ENCODE measurements around the gene LY6G5B.

The LY6G5B gene, protein sequence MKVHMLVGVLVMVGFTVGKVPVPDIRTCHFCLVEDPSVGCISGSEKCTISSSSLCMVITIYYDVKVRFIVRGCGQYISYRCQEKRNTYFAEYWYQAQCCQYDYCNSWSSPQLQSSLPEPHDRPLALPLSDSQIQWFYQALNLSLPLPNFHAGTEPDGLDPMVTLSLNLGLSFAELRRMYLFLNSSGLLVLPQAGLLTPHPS

DNA sequence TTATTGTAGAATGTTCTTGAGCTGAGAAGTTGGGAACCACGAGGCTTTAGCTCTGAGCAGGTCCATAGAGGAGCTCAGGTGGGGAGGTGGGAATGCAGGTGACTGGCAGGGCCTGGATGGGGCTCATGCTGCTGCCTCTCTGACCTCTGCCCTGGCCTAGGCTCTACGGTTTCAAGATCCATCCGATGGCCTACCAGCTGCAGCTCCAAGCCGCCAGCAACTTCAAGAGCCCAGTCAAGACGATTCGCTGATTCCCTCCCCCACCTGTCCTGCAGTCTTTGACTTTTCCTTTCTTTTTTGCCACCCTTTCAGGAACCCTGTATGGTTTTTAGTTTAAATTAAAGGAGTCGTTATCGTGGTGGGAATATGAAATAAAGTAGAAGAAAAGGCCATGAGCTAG, at the start of gene LY6G5B:
Gene LY6G5B, plus strand, starts transcription at position 301 of the 400 bp plus-strand sequence. CDS start 975 bp downstream, outside the sequence.
- Mint-ChIP-seq H3K27ac (no peak within 1 kb of the TSS), H3K9me3 (no peaks in the 10 kb centered on the region), H3K4me1 (peaks cover 28% of the 10 kb centered on the region), H3K27me3 (no peaks in the 10 kb centered on the region), H3K36me3 (peaks cover 58% of the 10 kb centered on the region), H3K4me3 (no peak within 1 kb of the TSS)
- ATAC-seq: no peak

DNA sequence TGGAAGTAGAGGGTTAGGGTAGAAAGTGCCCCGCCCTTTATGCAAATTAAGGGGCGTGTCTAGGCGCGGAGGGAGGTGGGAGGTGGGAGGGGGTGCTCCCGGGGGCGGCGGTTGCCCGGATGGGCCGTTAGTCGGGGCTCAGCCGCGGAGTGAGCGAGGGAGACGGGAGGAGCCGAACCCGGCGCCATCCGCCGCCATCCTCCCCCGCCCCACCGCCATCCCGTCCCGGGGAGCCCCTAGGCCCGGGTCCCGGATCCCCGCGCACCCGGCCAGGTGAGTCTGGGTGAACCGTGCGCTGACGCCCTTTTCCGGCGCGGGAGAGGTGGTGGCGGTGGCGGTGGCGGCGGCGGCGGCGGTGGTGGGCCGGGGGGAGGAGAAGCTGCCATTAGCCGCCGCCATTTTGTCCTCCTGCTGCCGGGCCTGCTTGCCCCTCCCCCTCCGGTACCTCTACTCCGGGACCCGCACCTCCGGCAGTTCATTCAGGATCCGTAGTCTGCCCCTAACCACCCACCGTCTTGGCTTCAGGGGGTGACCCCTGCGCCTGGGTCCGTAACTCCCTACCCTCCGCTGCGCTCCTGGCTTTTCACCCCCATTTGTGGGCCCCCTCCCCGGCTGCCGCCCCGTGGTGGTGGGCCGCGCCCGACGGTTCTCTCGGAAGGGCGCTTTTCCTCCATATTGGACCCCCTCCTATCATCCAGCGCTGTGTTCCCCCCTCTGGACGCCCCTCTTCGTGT, 49.0 kb upstream of the LY6G5B start, which contains the start of gene PRRC2A:
Gene PRRC2A, plus strand, starts transcription at position 130 of the 734 bp plus-strand sequence. CDS start 2,075 bp downstream, outside the sequence.
- ATAC-seq: peak; percentile 58
- H3K4me1 Mint-ChIP-seq: peaks cover 29% of the 10 kb centered on the region
- no peaks in the 10 kb centered on the region for H3K27me3 Mint-ChIP-seq
- H3K36me3 Mint-ChIP-seq: peaks cover 32% of the 10 kb centered on the region
- H3K27ac Mint-ChIP-seq: peak within 1 kb of the TSS; percentile 88
- H3K4me3 Mint-ChIP-seq: peak within 1 kb of the TSS; percentile 82
- no peaks in the 10 kb centered on the region for H3K9me3 Mint-ChIP-seq

- H3K4me1 Mint-ChIP-seq: peaks cover 22% of the 10 kb centered on the region
- H3K27ac Mint-ChIP-seq: peak overlapping the region; percentile 88
- H3K4me3 Mint-ChIP-seq: peak overlapping the region; percentile 82
- no peaks in the 10 kb centered on the region for H3K9me3 Mint-ChIP-seq
- H3K36me3 Mint-ChIP-seq: peaks cover 39% of the 10 kb centered on the region
- ATAC-seq: no peak
- H3K27me3 Mint-ChIP-seq: no peaks in the 10 kb centered on the region
Measured at GRCh38 chr6:31621320-31621939, 48.3 kb upstream of the LY6G5B start.

- H3K9me3 Mint-ChIP-seq: no peaks in the 10 kb centered on the region
- H3K36me3 Mint-ChIP-seq: peaks cover 44% of the 10 kb centered on the region
- peak overlapping the region; percentile 82 for H3K4me3 Mint-ChIP-seq
- no peaks in the 10 kb centered on the region for H3K27me3 Mint-ChIP-seq
- peaks cover 18% of the 10 kb centered on the region for H3K4me1 Mint-ChIP-seq
- peak overlapping the region; percentile 88 for H3K27ac Mint-ChIP-seq
- ATAC-seq: no peak
Measured at GRCh38 chr6:31621991-31622390, 47.8 kb upstream of the LY6G5B start.

GRCh38 chr6:31622684-31623091, 47.1 kb upstream of the LY6G5B start:
- Mint-ChIP-seq H3K27me3 (no peaks in the 10 kb centered on the region), H3K36me3 (peaks cover 51% of the 10 kb centered on the region)

DNA sequence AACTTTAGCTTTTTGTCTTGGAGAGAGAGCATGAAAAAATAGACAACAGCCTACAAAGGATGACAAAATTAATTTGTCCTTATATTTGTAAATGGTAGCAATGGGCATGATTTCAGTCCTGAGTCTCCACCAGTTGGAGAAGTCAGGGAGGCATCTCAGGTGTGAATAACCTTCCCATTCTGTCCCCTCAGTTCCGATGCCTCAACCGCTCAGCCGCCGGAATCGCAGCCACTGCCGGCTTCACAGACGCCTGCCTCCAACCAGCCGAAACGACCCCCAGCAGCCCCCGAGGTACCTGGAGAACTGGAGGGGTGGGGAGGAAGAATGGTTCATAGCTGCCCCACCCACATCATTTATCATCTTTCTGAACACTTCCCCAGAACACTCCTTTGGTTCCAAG, 45.7 kb upstream of the LY6G5B start:
- no peaks in the 10 kb centered on the region for H3K9me3 Mint-ChIP-seq
- H3K27ac Mint-ChIP-seq: no peak overlapping the region
- no peaks in the 10 kb centered on the region for H3K27me3 Mint-ChIP-seq
- peaks cover 61% of the 10 kb centered on the region for H3K36me3 Mint-ChIP-seq
- ATAC-seq: no peak
- H3K4me3 Mint-ChIP-seq: no peak overlapping the region
- peaks cover 24% of the 10 kb centered on the region for H3K4me1 Mint-ChIP-seq

More at GRCh38 chr6:31622684-31623091, 47.1 kb upstream of the LY6G5B start:
- Mint-ChIP-seq H3K27ac (peak overlapping the region; percentile 88), H3K4me3 (peak overlapping the region; percentile 82), H3K9me3 (no peaks in the 10 kb centered on the region), H3K4me1 (peaks cover 22% of the 10 kb centered on the region)
- no peak for ATAC-seq

GRCh38 chr6:31626952-31627351, 42.8 kb upstream of the LY6G5B start:
- Mint-ChIP-seq H3K36me3 (peaks cover 82% of the 10 kb centered on the region), H3K27me3 (no peaks in the 10 kb centered on the region), H3K27ac (peak overlapping the region; percentile 1), H3K4me1 (peaks cover 15% of the 10 kb centered on the region), H3K9me3 (no peaks in the 10 kb centered on the region), H3K4me3 (no peak overlapping the region)
- no peak for ATAC-seq

- no peak for ATAC-seq
- Mint-ChIP-seq H3K4me3 (no peak overlapping the region), H3K4me1 (peaks cover 6% of the 10 kb centered on the region), H3K36me3 (peaks cover 82% of the 10 kb centered on the region), H3K27ac (peak overlapping the region; percentile 1), H3K27me3 (no peaks in the 10 kb centered on the region), H3K9me3 (no peaks in the 10 kb centered on the region)
Measured at GRCh38 chr6:31627690-31628287, 42.0 kb upstream of the LY6G5B start.

GRCh38 chr6:31629014-31629413, 40.8 kb upstream of the LY6G5B start:
- Mint-ChIP-seq H3K4me3 (no peak overlapping the region), H3K36me3 (peaks cover 89% of the 10 kb centered on the region), H3K27ac (no peak overlapping the region), H3K27me3 (no peaks in the 10 kb centered on the region), H3K4me1 (peaks cover 6% of the 10 kb centered on the region), H3K9me3 (no peaks in the 10 kb centered on the region)
- ATAC-seq: no peak

GRCh38 chr6:31630177-31630934, 39.4 kb upstream of the LY6G5B start:
- Mint-ChIP-seq H3K27ac (peak overlapping the region; percentile 25), H3K9me3 (no peaks in the 10 kb centered on the region), H3K4me3 (no peak overlapping the region), H3K36me3 (peaks cover 95% of the 10 kb centered on the region), H3K4me1 (peaks cover 6% of the 10 kb centered on the region), H3K27me3 (no peaks in the 10 kb centered on the region)
- no peak for ATAC-seq

GRCh38 chr6:31631209-31631608, 38.6 kb upstream of the LY6G5B start:
- Mint-ChIP-seq H3K27ac (peak overlapping the region; percentile 25), H3K27me3 (no peaks in the 10 kb centered on the region), H3K9me3 (no peaks in the 10 kb centered on the region), H3K4me3 (no peak overlapping the region), H3K4me1 (peaks cover 6% of the 10 kb centered on the region), H3K36me3 (peaks cover 92% of the 10 kb centered on the region)
- no peak for ATAC-seq

DNA sequence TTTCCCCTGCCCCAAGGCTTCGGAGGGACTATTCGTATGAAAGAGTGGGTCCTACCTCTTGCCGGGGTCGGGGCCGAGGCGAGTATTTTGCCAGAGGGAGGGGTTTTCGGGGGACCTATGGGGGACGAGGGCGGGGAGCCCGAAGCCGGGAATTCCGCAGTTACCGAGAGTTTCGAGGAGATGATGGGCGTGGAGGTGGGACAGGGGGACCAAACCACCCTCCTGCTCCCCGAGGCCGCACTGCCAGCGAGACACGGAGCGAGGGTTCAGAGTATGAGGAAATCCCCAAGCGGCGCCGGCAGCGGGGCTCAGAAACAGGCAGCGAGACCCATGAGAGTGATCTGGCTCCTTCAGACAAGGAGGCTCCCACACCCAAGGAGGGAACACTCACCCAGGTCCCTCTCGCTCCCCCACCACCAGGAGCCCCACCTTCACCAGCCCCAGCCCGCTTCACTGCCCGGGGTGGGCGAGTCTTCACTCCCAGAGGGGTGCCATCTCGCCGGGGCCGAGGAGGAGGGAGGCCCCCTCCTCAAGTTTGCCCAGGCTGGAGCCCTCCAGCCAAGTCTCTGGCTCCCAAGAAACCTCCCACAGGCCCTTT, 38.0 kb upstream of the LY6G5B start:
- H3K27me3 Mint-ChIP-seq: no peaks in the 10 kb centered on the region
- peaks cover 6% of the 10 kb centered on the region for H3K4me1 Mint-ChIP-seq
- no peak overlapping the region for H3K4me3 Mint-ChIP-seq
- H3K27ac Mint-ChIP-seq: peak overlapping the region; percentile 25
- no peaks in the 10 kb centered on the region for H3K9me3 Mint-ChIP-seq
- no peak for ATAC-seq
- H3K36me3 Mint-ChIP-seq: peaks cover 92% of the 10 kb centered on the region

DNA sequence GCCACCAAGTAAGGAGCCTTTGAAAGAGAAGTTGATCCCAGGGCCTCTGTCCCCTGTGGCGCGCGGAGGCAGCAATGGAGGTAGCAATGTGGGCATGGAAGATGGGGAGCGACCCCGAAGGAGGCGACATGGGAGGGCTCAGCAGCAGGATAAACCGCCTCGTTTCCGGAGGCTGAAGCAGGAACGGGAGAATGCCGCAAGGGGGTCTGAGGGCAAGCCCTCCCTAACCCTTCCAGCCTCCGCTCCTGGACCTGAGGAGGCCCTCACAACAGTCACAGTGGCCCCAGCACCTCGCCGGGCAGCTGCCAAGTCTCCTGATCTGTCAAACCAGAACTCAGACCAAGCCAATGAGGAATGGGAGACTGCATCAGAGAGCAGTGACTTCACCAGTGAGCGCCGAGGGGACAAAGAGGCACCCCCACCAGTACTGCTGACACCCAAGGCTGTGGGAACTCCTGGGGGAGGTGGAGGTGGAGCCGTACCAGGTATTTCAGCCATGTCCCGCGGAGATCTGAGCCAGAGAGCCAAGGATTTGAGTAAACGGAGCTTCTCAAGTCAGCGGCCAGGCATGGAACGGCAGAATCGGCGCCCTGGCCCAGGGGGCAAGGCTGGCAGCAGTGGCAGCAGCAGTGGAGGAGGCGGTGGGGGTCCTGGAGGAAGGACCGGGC, 37.4 kb upstream of the LY6G5B start:
- peaks cover 5% of the 10 kb centered on the region for H3K4me1 Mint-ChIP-seq
- H3K27ac Mint-ChIP-seq: no peak overlapping the region

DNA sequence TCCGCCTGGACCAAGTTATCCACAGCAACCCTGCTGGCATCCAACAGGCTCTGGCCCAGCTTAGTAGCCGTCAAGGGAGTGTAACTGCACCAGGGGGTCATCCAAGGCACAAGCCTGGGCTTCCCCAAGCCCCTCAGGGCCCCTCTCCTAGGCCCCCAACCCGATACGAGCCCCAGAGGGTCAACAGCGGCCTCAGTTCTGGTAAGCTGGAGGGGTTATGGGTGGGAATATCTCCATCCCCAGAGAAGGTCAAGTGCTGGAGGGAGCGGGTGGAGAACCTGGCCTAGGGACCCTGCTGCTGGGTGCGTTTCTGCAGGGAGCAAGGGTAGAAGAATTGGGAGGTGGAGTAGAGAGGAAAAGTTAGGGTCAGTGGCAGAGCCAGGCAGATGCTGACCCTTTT, 36.3 kb upstream of the LY6G5B start:
- H3K4me3 Mint-ChIP-seq: no peak overlapping the region
- H3K4me1 Mint-ChIP-seq: no peaks in the 10 kb centered on the region
- H3K27ac Mint-ChIP-seq: no peak overlapping the region
- peaks cover 83% of the 10 kb centered on the region for H3K36me3 Mint-ChIP-seq
- no peaks in the 10 kb centered on the region for H3K9me3 Mint-ChIP-seq
- no peaks in the 10 kb centered on the region for H3K27me3 Mint-ChIP-seq
- no peak for ATAC-seq

More for the DNA sequence above, 37.4 kb upstream of the LY6G5B start:
- no peaks in the 10 kb centered on the region for H3K27me3 Mint-ChIP-seq
- H3K36me3 Mint-ChIP-seq: peaks cover 92% of the 10 kb centered on the region
- H3K4me3 Mint-ChIP-seq: no peak overlapping the region
- H3K9me3 Mint-ChIP-seq: no peaks in the 10 kb centered on the region
- no peak for ATAC-seq
